Stimulated activated naive CD8-positive, alpha-beta T cell treated with anti-CD3 and anti-CD28 coated beads, Interleukin-15, amount 100 ng/mL, for 72 hours (primary cell): Measurements from ENCODE around the gene GZF1.
A peak's percentile ranks its signal among the peaks of the same experiment; 100 is the strongest.

Experiments used
- ATAC-seq: fragments of 150-1000 bp; cut with Tn5 transposase; 2 replicates; pipeline ENCODE4 v1.10.0; 2021; ENCODE audit warnings: mild to moderate bottlenecking, moderate library complexity
- DNase-seq, 2 donors: peaks; one replicate each; pipeline ENCODE4 v3.0.0; 2021 to 2022
- H3K27ac Mint-ChIP-seq, 2 donors: one replicate each; pipeline ENCODE4 v1.8.0; 2022; ENCODE audit warnings: mild to moderate bottlenecking in 2 of 2, mixed read lengths in 2 of 2, moderate library complexity in 2 of 2
- H3K27me3 Mint-ChIP-seq: one replicate; pipeline ENCODE4 v1.8.0; 2022; ENCODE audit warnings: mixed read lengths
- H3K4me1 Mint-ChIP-seq: one replicate; pipeline ENCODE4 v1.8.0; 2022; ENCODE audit warnings: mild to moderate bottlenecking, mixed read lengths
- H3K4me3 Mint-ChIP-seq, 2 donors: one replicate each; pipeline ENCODE4 v1.8.0; 2022; ENCODE audit warnings: mild to moderate bottlenecking in 2 of 2, mixed read lengths in 2 of 2, moderate library complexity in 1 of 2
- H3K9me3 Mint-ChIP-seq, 2 donors: one replicate each; pipeline ENCODE4 v1.8.0; 2022; ENCODE audit warnings: mixed read lengths in 2 of 2

Gene GZF1

GRCh38 chr20:23419995-23420901 is 58.3 kb downstream of the GZF1 start:
- ATAC-seq (peak; percentile 54), DNase-seq (peak; percentile 44 to 48)
- H3K27me3 Mint-ChIP-seq, result no peaks in the 10 kb centered on the region
- H3K9me3 Mint-ChIP-seq, result no peaks in the 10 kb centered on the region
- H3K4me1 Mint-ChIP-seq, result peaks cover 48% of the 10 kb centered on the region
- peak overlapping the region; percentile 97 to 98 for H3K4me3 Mint-ChIP-seq
- H3K27ac Mint-ChIP-seq, result peak overlapping the region; percentile 92 to 97

GRCh38 chr20:23420943-23421931 is 59.3 kb downstream of the GZF1 start, which contains the start of gene NAPB:
NAPB (minus strand) TSS chr20:23421488; CDS start chr20:23421402, 86 bp downstream.
- peak within 1 kb of the TSS; percentile 92 to 97 for H3K27ac Mint-ChIP-seq
- no peaks in the 10 kb centered on the region for H3K9me3 Mint-ChIP-seq
- H3K27me3 Mint-ChIP-seq, result no peaks in the 10 kb centered on the region
- peak; percentile 98 for ATAC-seq
- peak; percentile 90 to 94 for DNase-seq
- H3K4me3 Mint-ChIP-seq, result peak within 1 kb of the TSS; percentile 97 to 98
- H3K4me1 Mint-ChIP-seq, result peaks cover 40% of the 10 kb centered on the region
